Right kidney (tissue), 1 donor: ENCODE results near the gene AUH.

Source experiments
- DNase-seq: peaks from one replicate; pipeline ENCODE4 v3.0.0-alpha.2; 2016

Gene AUH

DNA sequence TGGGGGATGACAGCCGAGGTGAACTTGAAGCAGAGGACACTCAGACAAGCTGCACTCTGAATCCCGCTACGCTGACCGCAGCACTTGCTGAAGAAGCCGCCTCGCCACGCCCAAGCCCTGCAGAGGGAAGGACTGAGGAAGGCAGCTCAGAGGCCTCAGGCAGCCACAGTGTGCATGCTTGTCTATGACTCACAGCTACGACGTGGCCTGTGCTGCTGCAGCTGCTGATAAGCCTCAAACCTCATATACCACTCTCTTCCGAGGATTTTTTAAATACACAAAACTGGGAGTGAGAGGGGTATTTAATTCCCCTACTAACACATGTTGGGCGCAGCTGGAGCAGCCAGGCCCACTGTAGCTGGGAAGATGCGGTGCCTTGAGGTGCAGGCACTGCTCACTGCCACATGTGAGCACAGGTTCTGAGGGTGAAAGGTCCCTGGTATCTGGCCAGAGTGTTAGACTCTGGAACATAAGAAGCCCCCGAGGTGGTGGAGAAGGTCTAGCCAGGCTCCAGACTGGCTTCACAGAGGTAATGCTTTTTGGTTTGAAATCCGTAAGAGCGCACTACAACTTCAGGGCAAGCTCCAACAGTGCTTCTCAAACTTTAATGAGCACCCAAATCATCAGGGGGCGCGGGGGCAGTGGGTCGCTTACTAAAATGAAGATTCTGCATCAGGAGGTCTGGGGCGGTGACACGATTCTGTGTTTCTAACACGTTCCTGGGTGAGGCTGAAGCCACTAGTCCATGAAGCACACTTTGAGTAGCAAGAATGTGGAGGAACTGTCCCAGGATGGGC, 196.8 kb downstream of the AUH start:
- no peak for DNase-seq
